Nephron (organoid): ENCODE results near the gene MN1.

Experiments used
- H3K27ac Mint-ChIP-seq, 3 experiments: 2 replicates each; pipeline ENCODE4 v1.8.0; 2020; ENCODE audit warnings: mixed read lengths in 3 of 3, mild to moderate bottlenecking in 2 of 3, moderate library complexity in 1 of 3
- H3K27me3 Mint-ChIP-seq: 2 replicates; pipeline ENCODE4 v1.8.0; 2021; ENCODE audit warnings: low read depth, mild to moderate bottlenecking, moderate library complexity, mixed read lengths
- H3K36me3 Mint-ChIP-seq: 2 replicates; pipeline ENCODE4 v1.8.0; 2020; ENCODE audit warnings: low read depth, mixed read lengths
- H3K4me1 Mint-ChIP-seq: 2 replicates; pipeline ENCODE4 v1.8.0; 2020; ENCODE audit warnings: mixed read lengths
- H3K4me3 Mint-ChIP-seq, 3 experiments: 2 replicates each; pipeline ENCODE4 v1.8.0; 2020; ENCODE audit warnings: mild to moderate bottlenecking in 3 of 3, mixed read lengths in 3 of 3, moderate library complexity in 2 of 3
- H3K9me3 Mint-ChIP-seq: 2 replicates; pipeline ENCODE4 v1.8.0; 2020; ENCODE audit warnings: mixed read lengths
- CTCF ChIP-seq, 3 experiments: fragments of 200-600 bp; sonication (generic); IDR thresholded peaks; one replicate each; pipeline ENCODE4 v1.5.0; 2021; ENCODE audit warnings: antibody characterized with exemption in 3 of 3; ENCODE audit not compliant: unreplicated experiment in 3 of 3

MN1 gene

GRCh38 chr22:27752771-27753170 lies 48.8 kb downstream of the MN1 start:
- no peak overlapping the region for H3K4me3 Mint-ChIP-seq
- H3K36me3 Mint-ChIP-seq = peaks cover 12% of the 10 kb centered on the region
- no peak for TF ChIP-seq CTCF (IDR thresholded peaks at IDR 0.05; ENCODE audit: unreplicated experiment in 3 of 3)
- H3K27me3 Mint-ChIP-seq = peaks cover 9% of the 10 kb centered on the region
- no peak overlapping the region for H3K27ac Mint-ChIP-seq
- H3K9me3 Mint-ChIP-seq = no peaks in the 10 kb centered on the region
- peaks cover 67% of the 10 kb centered on the region for H3K4me1 Mint-ChIP-seq

- peaks cover 12% of the 10 kb centered on the region for H3K36me3 Mint-ChIP-seq
- H3K9me3 Mint-ChIP-seq = no peaks in the 10 kb centered on the region
- H3K27ac Mint-ChIP-seq = peak overlapping the region in 2 of 3 experiments; percentile 44 to 63
- TF ChIP-seq CTCF (IDR thresholded peaks at IDR 0.05; ENCODE audit: unreplicated experiment in 3 of 3) = no peak
- no peak overlapping the region for H3K4me3 Mint-ChIP-seq
- peaks cover 68% of the 10 kb centered on the region for H3K4me1 Mint-ChIP-seq
- H3K27me3 Mint-ChIP-seq = peaks cover 10% of the 10 kb centered on the region
Observed at GRCh38 chr22:27752141-27752540, 49.4 kb downstream of the MN1 start.

GRCh38 chr22:27751277-27752070 lies 50.1 kb downstream of the MN1 start:
- no peaks in the 10 kb centered on the region for H3K9me3 Mint-ChIP-seq
- H3K27me3 Mint-ChIP-seq = peaks cover 15% of the 10 kb centered on the region
- peaks cover 68% of the 10 kb centered on the region for H3K4me1 Mint-ChIP-seq
- peak overlapping the region in 1 of 3 experiments; percentile 98 for H3K27ac Mint-ChIP-seq
- no peak overlapping the region for H3K4me3 Mint-ChIP-seq
- H3K36me3 Mint-ChIP-seq = peaks cover 12% of the 10 kb centered on the region
- TF ChIP-seq CTCF (IDR thresholded peaks at IDR 0.05; ENCODE audit: unreplicated experiment in 3 of 3) = no peak

- Mint-ChIP-seq H3K4me3 (peak overlapping the region in 1 of 3 experiments; percentile 62), H3K27ac (peak overlapping the region; percentile 89 to 98 (median 96))
Observed at GRCh38 chr22:27750584-27751265, 50.8 kb downstream of the MN1 start.

GRCh38 chr22:27749597-27750225 lies 51.8 kb downstream of the MN1 start:
- Mint-ChIP-seq H3K36me3 (peaks cover 12% of the 10 kb centered on the region), H3K4me1 (peaks cover 55% of the 10 kb centered on the region), H3K4me3 (peak overlapping the region; percentile 34 to 62 (median 40)), H3K27me3 (peaks cover 30% of the 10 kb centered on the region), H3K27ac (peak overlapping the region; percentile 89 to 98 (median 96)), H3K9me3 (no peaks in the 10 kb centered on the region)
- no peak for TF ChIP-seq CTCF (IDR thresholded peaks at IDR 0.05; ENCODE audit: unreplicated experiment in 3 of 3)

More at GRCh38 chr22:27750584-27751265, 50.8 kb downstream of the MN1 start:
- Mint-ChIP-seq H3K4me1 (peaks cover 65% of the 10 kb centered on the region), H3K9me3 (no peaks in the 10 kb centered on the region), H3K27me3 (peaks cover 21% of the 10 kb centered on the region), H3K36me3 (peaks cover 12% of the 10 kb centered on the region)
- no peak for TF ChIP-seq CTCF (IDR thresholded peaks at IDR 0.05; ENCODE audit: unreplicated experiment in 3 of 3)
